ENCODE results near the gene LBX2. TPM values are rescaled to one million over a fixed set of nuclear protein-coding genes. Genes with fewer than 3 reads are reported as not detected.

The LBX2 gene
- total RNA-seq, 2 donors from 2014 or later, result 0.36 to 0.39 TPM

GRCh38 chr2:74458132-74458937 is 41.1 kb downstream of the LBX2 start, which contains the start of gene WBP1:
WBP1 (plus strand) TSS chr2:74458438; CDS start chr2:74458603, 165 bp downstream.
- ATAC-seq (peak; percentile 87 to 88), DNase-seq (ENCODE audit: low spot score in 2 of 2) (peak; percentile 97 to 100)
- H3K36me3 Mint-ChIP-seq, result peaks cover 23 to 33% of the 10 kb centered on the region in 2 donors
- H3K27ac Mint-ChIP-seq, result peak within 1 kb of the TSS; percentile 95 to 99
- H3K9me3 Mint-ChIP-seq, result no peaks in the 10 kb centered on the region

- DNase-seq (ENCODE audit: low spot score in 2 of 2), result peak; percentile 79 to 81
- peaks cover 23 to 33% of the 10 kb centered on the region in 2 donors for H3K36me3 Mint-ChIP-seq
- peak overlapping the region; percentile 95 to 99 for H3K27ac Mint-ChIP-seq
- ATAC-seq, result peak; percentile 19 to 51
- no peaks in the 10 kb centered on the region for H3K9me3 Mint-ChIP-seq
These were observed 41.8 kb downstream of the LBX2 start for GRCh38 chr2:74457549-74458131.

- no peak for DNase-seq (ENCODE audit: low spot score in 2 of 2)
These were observed 42.3 kb downstream of the LBX2 start for GRCh38 chr2:74457129-74457548.

GRCh38 chr2:74454654-74455511 is 44.5 kb downstream of the LBX2 start, which contains the start of gene INO80B:
INO80B (plus strand) TSS chr2:74455087; CDS start chr2:74455117, 30 bp downstream.
- H3K36me3 Mint-ChIP-seq, result peaks cover 23 to 28% of the 10 kb centered on the region in 2 donors
- H3K9me3 Mint-ChIP-seq, result no peaks in the 10 kb centered on the region
- DNase-seq (ENCODE audit: low spot score in 2 of 2), result peak; percentile 98
- ATAC-seq, result peak; percentile 57 to 67
- H3K27ac Mint-ChIP-seq, result peak within 1 kb of the TSS; percentile 95 to 97

More at GRCh38 chr2:74457129-74457548, 42.3 kb downstream of the LBX2 start:
- H3K27ac Mint-ChIP-seq, result peak overlapping the region; percentile 94 to 95
- peaks cover 23 to 33% of the 10 kb centered on the region in 2 donors for H3K36me3 Mint-ChIP-seq
- no peaks in the 10 kb centered on the region for H3K9me3 Mint-ChIP-seq
- ATAC-seq, result no peak

- no peak overlapping the region for H3K27ac Mint-ChIP-seq
- ATAC-seq (no peak), DNase-seq (ENCODE audit: low spot score in 2 of 2) (no peak)
- peaks cover 8 to 12% of the 10 kb centered on the region in 2 donors for H3K36me3 Mint-ChIP-seq
- H3K9me3 Mint-ChIP-seq, result no peaks in the 10 kb centered on the region
These were observed 48.7 kb downstream of the LBX2 start for GRCh38 chr2:74450570-74451190.

GRCh38 chr2:74448771-74449170 is 50.6 kb downstream of the LBX2 start:
- H3K9me3 Mint-ChIP-seq, result no peaks in the 10 kb centered on the region
- H3K36me3 Mint-ChIP-seq, result no peaks in the 10 kb centered on the region
- ATAC-seq, result no peak
- no peak overlapping the region for H3K27ac Mint-ChIP-seq
- no peak for DNase-seq (ENCODE audit: low spot score in 2 of 2)

Other genes starting within 250 kb of the LBX2 start
- gene SLC4A5, start 156.2 kb downstream of the LBX2 start, total RNA-seq, result 1 to 10 TPM in 1 of 2 donors, under 1 TPM in 1; 0.89 to 1.6 TPM
- 10 to 100 TPM; 45.6 to 97.1 TPM for gene DCTN1, start 119.3 kb downstream of the LBX2 start, total RNA-seq
- 1 to 10 TPM; 2.1 to 6.4 TPM for gene C2orf81, start 78.0 kb downstream of the LBX2 start, total RNA-seq
- gene WDR54, start 77.9 kb downstream of the LBX2 start, total RNA-seq, result 100 to 1,000 TPM in 1 of 2 donors, 10 to 100 TPM in 1; 14.3 to 173 TPM
- gene RTKN, start 57.7 kb downstream of the LBX2 start, total RNA-seq, result 1 to 10 TPM in 1 of 2 donors, under 1 TPM in 1; 0.91 to 4.6 TPM
- 10 to 100 TPM; 26.2 to 50.3 TPM for gene INO80B, start 44.5 kb downstream of the LBX2 start, total RNA-seq
- 10 to 100 TPM; 33.5 to 58.6 TPM for gene WBP1, start 41.2 kb downstream of the LBX2 start, total RNA-seq
- 10 to 100 TPM; 61.8 to 64.7 TPM for gene MOGS, start 34.2 kb downstream of the LBX2 start, total RNA-seq
- 10 to 100 TPM; 82.4 to 99.4 TPM for gene MRPL53, start 26.9 kb downstream of the LBX2 start, total RNA-seq
- 10 to 100 TPM; 16.4 to 25.3 TPM for gene CCDC142, start 16.6 kb downstream of the LBX2 start, total RNA-seq
- 10 to 100 TPM; 30.3 to 35.0 TPM for gene TTC31, start 16.5 kb downstream of the LBX2 start, total RNA-seq
- gene PCGF1, start 8.1 kb upstream of the LBX2 start, total RNA-seq, result 10 to 100 TPM; 26.2 to 39.9 TPM
- gene TLX2, start 14.8 kb upstream of the LBX2 start, total RNA-seq, result under 1 TPM; 0.19 to 0.25 TPM
- 1 to 10 TPM in 1 of 2 donors, under 1 TPM in 1; 0.29 to 2.3 TPM for gene DQX1, start 26.6 kb upstream of the LBX2 start, total RNA-seq
- 10 to 100 TPM; 42.3 to 97.1 TPM for gene AUP1, start 30.1 kb upstream of the LBX2 start, total RNA-seq
- gene HTRA2, start 30.3 kb upstream of the LBX2 start, total RNA-seq, result 10 to 100 TPM; 57.5 to 84.4 TPM
- 1 to 10 TPM in 1 of 2 donors, under 1 TPM in 1; 0.20 to 1.5 TPM for gene LOXL3, start 54.3 kb upstream of the LBX2 start, total RNA-seq
- 10 to 100 TPM; 23.6 to 25.6 TPM for gene DOK1, start 55.1 kb upstream of the LBX2 start, total RNA-seq
- gene M1AP, start 148.7 kb upstream of the LBX2 start, total RNA-seq, result not detected
- gene SEMA4F, start 154.6 kb upstream of the LBX2 start, total RNA-seq, result 1 to 10 TPM; 4.7 to 4.8 TPM

Data from activated naive CD4-positive, alpha-beta T cell treated with anti-CD3 and anti-CD28 coated beads, Interleukin-2, amount 50 U/mL, for 72 hours (primary cell).